ENCODE data around the gene KIF27.
"Not testable (repeated sequence)": the region's sequence is repeated elsewhere in the genome, so short reads cannot be mapped to it uniquely, and the experiment has no call there.

KIF27 gene

DNA sequence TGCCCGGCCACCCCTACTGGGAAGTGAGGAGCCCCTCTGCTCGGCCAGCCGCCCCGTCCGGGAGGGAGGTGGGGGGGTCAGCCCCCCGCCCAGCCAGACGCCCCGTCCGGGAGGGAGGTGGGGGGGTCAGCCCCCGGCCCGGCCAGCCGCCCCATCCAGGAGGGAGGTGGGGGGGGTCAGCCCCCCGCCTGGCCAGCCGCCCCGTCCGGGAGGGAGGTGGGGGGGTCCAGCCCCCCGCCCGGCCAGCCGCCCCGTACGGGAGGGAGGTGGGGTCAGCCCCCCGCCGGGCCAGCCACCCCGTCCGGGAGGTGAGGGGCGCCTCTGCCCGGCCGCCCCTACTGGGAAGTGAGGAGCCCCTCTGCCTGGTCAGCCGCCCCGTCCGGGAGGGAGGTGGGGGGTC, 116.8 kb downstream of the KIF27 start:
- not testable (repeated sequence) for DNase-seq (ENCODE audit: low read depth in 2 of 2)

DNA sequence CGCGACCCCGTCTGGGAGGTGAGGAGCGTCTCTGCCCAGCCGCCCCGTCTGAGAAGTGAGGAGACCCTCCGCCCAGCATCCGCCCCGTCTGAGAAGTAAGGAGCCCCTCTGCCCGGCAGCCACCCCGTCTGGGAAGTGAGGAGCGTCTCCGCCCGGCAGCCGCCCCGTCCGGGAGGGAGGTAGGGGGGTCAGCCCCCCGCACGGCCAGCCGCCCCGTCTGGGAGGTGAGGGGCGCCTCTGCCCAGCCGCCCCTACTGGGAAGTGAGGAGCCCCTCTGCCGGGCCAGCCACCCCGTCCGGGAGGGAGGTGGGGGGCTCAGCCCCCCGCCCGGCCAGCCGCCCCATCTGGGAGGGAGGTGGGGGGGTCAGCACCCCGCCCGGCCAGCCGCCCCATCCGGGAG, 117.3 kb downstream of the KIF27 start:
- not testable (repeated sequence) for DNase-seq (ENCODE audit: low read depth in 2 of 2)

DNA sequence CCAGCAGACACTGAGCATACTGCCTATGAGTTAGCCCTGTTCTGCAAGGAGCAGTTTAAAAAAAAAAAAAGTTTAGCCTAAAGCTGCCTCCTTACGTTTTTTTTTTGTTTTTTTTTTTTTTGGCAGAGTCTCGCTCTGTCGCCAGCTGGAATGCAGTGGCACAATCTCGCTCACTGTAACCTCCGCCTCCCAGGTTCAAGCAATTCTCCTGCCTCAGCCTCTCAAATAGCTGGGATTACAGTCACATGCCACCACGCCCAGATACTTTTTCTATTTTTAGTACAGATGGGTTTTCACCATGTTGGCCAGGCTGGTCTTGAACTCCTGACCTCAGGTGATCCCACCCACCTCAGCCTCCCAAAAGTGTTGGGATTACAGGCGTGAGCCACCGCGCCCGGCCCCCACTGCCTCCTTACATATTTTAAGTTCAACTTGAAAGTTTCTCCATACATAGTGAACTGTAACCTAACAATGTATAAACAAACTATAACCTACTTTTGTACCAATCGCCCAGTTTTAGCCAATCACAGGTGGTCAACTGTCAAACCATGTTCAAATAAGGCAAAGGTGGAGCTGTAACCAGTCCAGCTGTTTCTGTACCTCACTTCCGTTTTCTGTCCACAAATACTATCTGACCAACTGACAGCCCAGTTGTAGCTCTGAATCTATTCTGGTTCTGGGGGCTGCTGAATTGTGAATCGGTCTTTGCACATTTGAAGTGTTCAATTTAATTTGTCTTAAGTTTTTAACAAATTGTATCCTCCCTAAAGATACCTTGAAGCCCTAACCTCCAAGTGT, 120.8 kb downstream of the KIF27 start:
- no peak for DNase-seq (ENCODE audit: low read depth in 2 of 2)

DNA sequence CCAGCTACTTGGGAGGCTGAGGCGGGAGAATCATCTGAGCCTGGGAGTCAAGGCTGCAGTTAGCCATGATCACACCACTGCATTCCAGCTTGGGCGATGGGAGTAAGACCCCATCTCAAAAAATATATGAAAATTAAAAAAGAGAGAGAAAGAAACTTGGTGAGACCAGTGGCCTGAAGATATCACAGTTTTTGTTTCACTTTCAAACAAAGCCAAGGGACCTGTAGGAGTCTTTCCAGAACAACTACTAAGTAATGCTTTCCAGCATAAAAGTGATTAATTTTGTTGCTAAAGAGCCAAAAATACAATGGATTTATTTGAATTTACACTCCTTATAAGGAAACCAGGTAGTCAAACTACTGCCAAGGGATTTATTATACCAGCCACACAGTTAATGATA, 127.2 kb downstream of the KIF27 start:
- DNase-seq (ENCODE audit: low read depth in 2 of 2) = no peak

DNA sequence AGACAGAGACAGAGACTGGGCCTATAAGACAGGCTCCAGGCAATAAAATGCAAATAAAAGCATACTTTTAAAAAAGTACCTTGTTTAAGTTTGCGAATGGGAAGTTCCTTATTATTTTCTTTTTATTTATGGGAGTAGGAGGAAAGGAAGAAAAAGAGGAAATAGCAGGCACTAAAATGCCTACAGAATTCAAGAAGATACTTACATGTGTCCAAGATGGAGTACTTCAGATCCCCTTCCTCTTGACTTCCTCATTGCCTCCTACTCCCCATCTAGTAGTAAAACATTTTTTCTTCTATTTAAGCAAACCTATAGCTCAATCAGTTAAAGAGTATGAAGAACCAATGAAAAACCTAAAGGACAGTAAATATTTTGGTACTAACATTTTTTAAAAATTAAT, 128.5 kb downstream of the KIF27 start:
- DNase-seq (ENCODE audit: low read depth in 2 of 2) = no peak

Data from activated CD4-positive, alpha-beta T cell treated with anti-CD3 and anti-CD28 coated beads for 24 hours (primary cell).